H7 (cell line): Measurements from ENCODE around the gene MBNL2. TPM values are rescaled to one million over a fixed set of nuclear protein-coding genes. Genes with fewer than 3 reads are reported as not detected.

ENCODE experiments used
- DNase-seq: peaks from one replicate; pipeline ENCODE4 v3.0.0; 2012
- H3K27me3 ChIP-seq: 2 replicates; pipeline ENCODE4 v1.6.0; 2011; ENCODE audit warnings: mild to moderate bottlenecking, low read length; ENCODE audit not compliant: control insufficient read depth, insufficient read depth
- H3K36me3 ChIP-seq: replicated peaks from 2 replicates; pipeline ENCODE4 v1.5.1; 2011; ENCODE audit warnings: low read length; ENCODE audit not compliant: control insufficient read depth, insufficient read depth
- H3K4me3 ChIP-seq: 2 replicates; pipeline ENCODE4 v1.5.1; 2011; ENCODE audit warnings: low read depth, mild to moderate bottlenecking, control low read depth, low read length, moderate library complexity; ENCODE audit not compliant: insufficient read depth
- total RNA-seq: library from RNA; depleted of rRNA; stranded (reverse); fragments of >200 nt; shearing (Covaris generic); gene quantifications from 2 replicates; pipeline ENCODE4 v1.2.3, GENCODE V29; 2014

Gene MBNL2
- total RNA-seq, 1 experiment from 2014 or later, result 1.0 TPM

GRCh38 chr13:97289514-97290298 lies 67.6 kb downstream of the MBNL2 start:
- H3K27me3 ChIP-seq, result no peaks in the 10 kb centered on the region
- DNase-seq, result no peak
- H3K36me3 ChIP-seq, result no peaks in the 10 kb centered on the region

DNA sequence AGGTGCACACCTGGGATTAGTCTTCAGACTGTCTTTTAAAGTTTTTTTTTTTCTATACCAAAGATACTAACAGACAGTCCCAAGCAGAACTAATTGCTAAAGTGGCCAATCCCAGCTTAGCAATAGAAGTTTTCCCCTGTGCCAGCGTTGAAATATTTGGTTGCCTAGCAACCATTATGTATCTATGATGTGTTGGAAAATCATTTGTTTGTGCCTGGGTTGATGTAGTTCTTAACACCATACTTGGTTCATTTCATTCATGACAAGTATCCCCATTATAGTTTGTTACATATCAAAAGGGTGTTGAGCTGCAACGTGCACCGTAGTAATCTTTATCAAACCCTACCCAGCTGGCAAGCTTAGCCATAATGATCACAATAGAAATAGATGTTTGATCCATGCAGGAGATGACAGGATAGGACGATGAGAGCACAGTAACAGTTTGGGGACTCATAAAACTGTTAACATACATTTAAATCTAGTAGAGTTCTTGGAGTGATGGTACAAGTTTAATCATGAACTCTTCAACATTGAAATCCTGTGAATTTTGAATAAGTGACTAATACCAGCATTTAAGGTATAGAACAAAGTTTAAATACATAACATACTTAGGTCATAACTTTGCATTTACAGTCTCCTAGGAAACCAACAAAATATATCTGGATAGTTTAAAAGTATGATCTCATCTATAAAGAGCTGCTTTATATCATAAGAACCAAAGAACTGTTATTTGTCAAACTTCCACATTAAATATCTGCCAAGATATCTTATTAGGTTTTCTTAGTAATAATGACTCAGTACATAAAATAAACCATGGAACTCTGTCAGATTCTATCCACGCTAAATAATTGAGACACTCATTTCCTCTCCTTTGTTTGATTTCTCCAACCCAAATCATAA lies 73.4 kb downstream of the MBNL2 start:
- Histone ChIP-seq H3K27me3 (no peaks in the 10 kb centered on the region), H3K36me3 (no peaks in the 10 kb centered on the region), H3K4me3 (no peak overlapping the region)
- DNase-seq, result no peak

More at GRCh38 chr13:97289514-97290298, 67.6 kb downstream of the MBNL2 start:
- H3K4me3 ChIP-seq, result no peak overlapping the region

- Histone ChIP-seq H3K27me3 (no peaks in the 10 kb centered on the region), H3K4me3 (no peak overlapping the region)
- DNase-seq, result no peak
Observed at GRCh38 chr13:97296740-97297139, 74.6 kb downstream of the MBNL2 start.

GRCh38 chr13:97298816-97299215 lies 76.7 kb downstream of the MBNL2 start:
- no peaks in the 10 kb centered on the region for H3K36me3 ChIP-seq
- H3K27me3 ChIP-seq, result no peaks in the 10 kb centered on the region
- H3K4me3 ChIP-seq, result no peak overlapping the region
- DNase-seq, result no peak

More at GRCh38 chr13:97296740-97297139, 74.6 kb downstream of the MBNL2 start:
- no peaks in the 10 kb centered on the region for H3K36me3 ChIP-seq

DNA sequence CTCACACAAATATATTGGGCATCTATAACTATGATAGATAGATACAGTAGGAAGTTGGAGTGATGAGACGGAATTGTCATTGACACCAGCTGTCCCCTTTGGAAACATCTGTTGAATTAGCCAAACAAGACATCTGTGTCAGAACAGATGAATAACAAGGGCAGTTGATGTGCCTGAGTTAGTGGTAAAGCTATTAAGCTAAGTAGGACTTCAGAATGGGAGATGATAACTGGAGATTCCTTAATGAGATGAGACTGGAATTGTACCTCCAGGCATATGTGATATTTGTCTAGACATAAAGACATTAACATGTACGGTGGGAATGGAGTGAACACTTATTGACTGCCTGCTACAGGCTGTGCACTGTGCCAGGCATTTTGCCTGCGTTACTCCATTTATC lies 78.7 kb downstream of the MBNL2 start:
- Histone ChIP-seq H3K36me3 (no peaks in the 10 kb centered on the region), H3K4me3 (no peak overlapping the region), H3K27me3 (no peaks in the 10 kb centered on the region)
- DNase-seq, result no peak

DNA sequence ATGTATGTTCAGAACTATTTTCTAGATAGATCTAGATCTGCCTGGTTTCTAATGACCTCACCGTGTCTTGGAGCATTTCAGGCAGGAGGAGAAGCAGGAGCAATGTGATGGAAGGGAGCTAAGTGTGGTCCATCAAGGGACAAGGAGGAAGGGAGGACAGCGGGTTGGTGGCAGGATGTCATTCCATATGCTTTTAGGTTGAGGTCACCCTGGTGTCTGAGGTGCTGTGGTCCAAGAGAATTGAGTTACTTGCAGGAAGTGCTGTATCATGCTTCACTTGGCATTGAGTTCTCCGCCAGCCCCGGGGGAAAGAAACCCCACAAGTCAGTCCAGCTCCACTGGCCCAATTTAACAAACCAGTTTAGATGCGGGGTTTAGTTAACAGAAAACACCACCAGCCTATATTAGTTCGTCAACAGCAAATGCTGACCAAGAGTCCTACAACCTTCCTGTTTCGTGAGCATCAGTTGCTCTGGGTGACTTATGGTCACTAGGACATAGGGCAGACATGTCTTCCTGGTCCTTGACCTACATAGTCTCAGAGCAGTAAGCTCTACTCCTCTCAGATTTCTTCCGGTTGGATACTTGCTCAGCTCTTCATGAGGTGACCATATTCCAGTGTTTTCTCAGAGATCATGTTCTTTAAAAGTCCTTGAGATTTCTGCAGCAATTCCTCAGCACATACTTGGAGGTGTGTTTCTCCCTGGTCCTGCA lies 79.4 kb downstream of the MBNL2 start:
- no peak for DNase-seq
- Histone ChIP-seq H3K27me3 (no peaks in the 10 kb centered on the region), H3K4me3 (no peak overlapping the region), H3K36me3 (no peaks in the 10 kb centered on the region)

GRCh38 chr13:97302611-97303010 lies 80.5 kb downstream of the MBNL2 start:
- Histone ChIP-seq H3K27me3 (no peaks in the 10 kb centered on the region), H3K4me3 (no peak overlapping the region), H3K36me3 (no peaks in the 10 kb centered on the region)
- DNase-seq, result no peak

- H3K4me3 ChIP-seq, result no peak overlapping the region
- DNase-seq, result no peak
- H3K27me3 ChIP-seq, result no peaks in the 10 kb centered on the region
- H3K36me3 ChIP-seq, result no peaks in the 10 kb centered on the region
Observed at GRCh38 chr13:97306106-97306505, 84.0 kb downstream of the MBNL2 start.

DNA sequence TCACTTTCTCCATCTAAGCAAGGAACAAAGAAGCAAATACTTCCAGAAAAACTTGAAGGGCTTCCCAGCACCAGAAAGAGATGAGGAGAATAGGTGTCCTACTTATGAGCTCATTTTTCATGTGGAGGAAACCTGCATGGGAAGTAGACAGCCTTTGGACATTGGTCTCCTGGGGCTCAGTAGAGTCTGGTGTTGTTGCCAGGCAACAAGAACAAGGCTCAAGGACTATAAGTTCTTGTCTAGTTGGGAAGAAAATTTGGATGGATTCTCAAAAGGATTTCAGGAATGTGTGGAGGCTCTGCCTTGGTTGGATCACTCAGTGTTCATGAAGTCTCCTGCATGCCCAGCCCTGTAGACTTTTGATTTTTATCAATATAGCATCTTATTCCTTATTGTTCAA lies 84.5 kb downstream of the MBNL2 start:
- Histone ChIP-seq H3K27me3 (no peaks in the 10 kb centered on the region), H3K36me3 (no peaks in the 10 kb centered on the region), H3K4me3 (no peak overlapping the region)
- no peak for DNase-seq

GRCh38 chr13:97307118-97307881 lies 85.2 kb downstream of the MBNL2 start:
- H3K4me3 ChIP-seq, result no peak overlapping the region

DNA sequence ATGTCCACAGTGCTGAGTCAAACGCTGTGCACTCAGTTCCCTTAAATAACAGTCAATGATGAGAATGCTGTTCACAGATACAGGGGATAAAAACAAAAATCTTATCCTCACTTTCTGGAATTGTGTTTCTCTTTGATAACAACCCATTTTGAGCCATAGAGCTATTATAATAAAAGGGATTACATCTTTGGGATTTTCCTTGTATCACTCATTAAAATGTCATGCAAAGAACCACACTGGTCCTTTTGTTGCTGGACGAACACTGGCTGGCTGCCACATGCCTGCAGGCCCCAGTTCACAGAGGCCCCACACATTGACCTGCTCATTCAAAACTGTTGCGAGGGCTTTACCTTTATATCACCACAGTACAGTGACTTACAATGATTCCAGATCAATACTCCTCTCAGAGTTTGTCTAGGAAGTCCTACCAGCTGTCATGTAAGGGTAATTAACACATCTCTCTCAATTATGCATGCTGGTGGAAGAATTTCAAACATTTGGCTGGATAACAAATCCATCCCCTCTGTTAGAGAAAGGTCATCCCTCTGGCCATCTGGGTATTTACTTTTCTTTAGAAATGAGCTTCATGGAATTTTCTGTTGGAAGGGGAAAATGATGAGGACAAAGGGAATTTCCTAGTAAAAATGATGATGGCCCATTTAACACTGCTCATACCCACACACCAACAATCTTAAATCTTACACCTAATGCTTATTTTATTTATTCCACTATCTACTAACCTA lies 85.9 kb downstream of the MBNL2 start:
- H3K4me3 ChIP-seq, result no peak overlapping the region
- DNase-seq, result no peak
- H3K36me3 ChIP-seq, result no peaks in the 10 kb centered on the region
- no peaks in the 10 kb centered on the region for H3K27me3 ChIP-seq

More at GRCh38 chr13:97307118-97307881, 85.2 kb downstream of the MBNL2 start:
- H3K27me3 ChIP-seq, result no peaks in the 10 kb centered on the region
- no peaks in the 10 kb centered on the region for H3K36me3 ChIP-seq
- no peak for DNase-seq

DNA sequence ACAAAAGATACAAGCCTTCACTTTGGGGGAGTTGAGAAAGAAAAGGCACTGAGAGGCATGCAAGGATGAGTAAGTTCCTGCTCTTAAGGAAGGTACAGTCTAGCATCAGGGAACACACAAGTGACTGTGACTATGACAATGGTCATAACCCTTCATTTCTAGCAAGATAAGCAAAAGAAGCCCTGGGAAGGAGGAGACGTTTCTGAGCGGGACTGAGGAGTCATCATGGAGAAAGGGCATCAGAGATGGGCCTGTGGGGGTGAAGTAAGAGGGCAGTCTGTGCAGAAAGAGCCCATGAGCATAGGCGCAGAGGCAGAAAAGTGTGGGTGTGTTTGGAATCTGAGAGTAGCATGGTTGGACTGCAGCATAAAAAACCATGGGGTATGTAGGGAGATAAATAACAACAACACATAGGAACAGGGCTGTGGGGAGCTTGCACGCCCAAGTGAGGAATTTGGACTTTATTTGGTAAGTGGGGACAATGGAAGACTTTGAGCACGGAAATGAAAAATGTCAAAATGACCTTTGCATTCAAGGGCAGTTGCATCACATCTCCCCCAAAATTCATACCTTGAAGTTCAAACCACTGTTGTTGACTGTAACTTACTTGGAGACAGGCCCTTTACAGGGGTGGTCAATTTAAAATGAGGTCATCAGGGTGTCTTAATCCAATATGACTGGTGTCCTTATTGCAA lies 86.7 kb downstream of the MBNL2 start:
- H3K27me3 ChIP-seq, result no peaks in the 10 kb centered on the region
- no peak overlapping the region for H3K4me3 ChIP-seq
- DNase-seq, result no peak
- no peaks in the 10 kb centered on the region for H3K36me3 ChIP-seq

DNA sequence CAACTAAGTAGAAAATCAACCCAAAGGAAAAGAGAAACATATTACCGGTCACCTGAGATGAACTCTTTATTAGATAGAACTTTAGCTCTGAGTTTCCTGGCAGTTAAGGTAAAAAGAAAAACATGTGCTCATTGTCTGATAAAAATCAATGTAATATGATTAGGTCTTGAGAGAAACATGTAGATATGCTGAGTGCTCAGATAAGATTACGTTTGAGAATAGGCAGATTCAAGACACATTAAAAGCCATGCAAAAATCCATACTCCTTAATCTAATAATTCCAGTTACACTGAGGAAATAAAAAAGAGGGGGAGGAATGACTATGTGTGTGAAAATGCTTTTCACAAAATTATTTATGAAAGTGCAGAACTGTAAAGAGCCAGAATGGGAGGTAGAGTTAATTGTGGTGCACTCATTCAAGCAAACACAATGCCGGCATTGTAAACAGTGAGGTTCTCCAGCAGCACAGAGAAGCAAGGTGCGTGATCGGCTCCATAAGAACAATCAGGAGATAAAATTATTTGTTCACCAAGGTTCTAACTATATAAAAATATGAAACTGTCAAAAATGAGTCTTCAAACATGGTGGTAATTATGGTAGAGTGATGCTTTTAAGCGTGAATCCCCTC lies 88.8 kb downstream of the MBNL2 start:
- DNase-seq, result no peak
- H3K36me3 ChIP-seq, result no peaks in the 10 kb centered on the region
- no peaks in the 10 kb centered on the region for H3K27me3 ChIP-seq
- H3K4me3 ChIP-seq, result no peak overlapping the region
